Suppressor macrophage treated with lipopolysaccharide for 1 hour (primary cell): ENCODE results near the gene FILIP1.
A peak's percentile ranks its signal among the peaks of the same experiment; 100 is the strongest.
"Not testable (repeated sequence)": the region's sequence is repeated elsewhere in the genome, so short reads cannot be mapped to it uniquely, and the experiment has no call there.

Experiments
- DNase-seq, 3 donors: peaks; one replicate each; pipeline ENCODE4 v3.0.0-alpha.2; 2020 to 2022

The FILIP1 gene

GRCh38 chr6:75445738-75446137, 47.9 kb downstream of the FILIP1 start:
- DNase-seq: no peak

GRCh38 chr6:75444899-75445298, 48.7 kb downstream of the FILIP1 start:
- DNase-seq: no peak

- not testable (repeated sequence) for DNase-seq
These were observed 51.7 kb downstream of the FILIP1 start for GRCh38 chr6:75441883-75442282.

GRCh38 chr6:75441479-75441878, 52.1 kb downstream of the FILIP1 start:
- not testable (repeated sequence) for DNase-seq

- DNase-seq: no peak
These were observed 55.0 kb downstream of the FILIP1 start for GRCh38 chr6:75438442-75439116.

GRCh38 chr6:75438013-75438431, 55.6 kb downstream of the FILIP1 start:
- no peak for DNase-seq

GRCh38 chr6:75437421-75437891, 56.1 kb downstream of the FILIP1 start:
- no peak for DNase-seq

- DNase-seq: no peak
These were observed 56.7 kb downstream of the FILIP1 start for GRCh38 chr6:75436869-75437268.

GRCh38 chr6:75432809-75433208, 60.8 kb downstream of the FILIP1 start:
- not testable (repeated sequence) for DNase-seq

GRCh38 chr6:75431379-75431778, 62.2 kb downstream of the FILIP1 start:
- no peak for DNase-seq

GRCh38 chr6:75430631-75431325, 62.8 kb downstream of the FILIP1 start:
- no peak for DNase-seq

GRCh38 chr6:75429061-75429703, 64.4 kb downstream of the FILIP1 start:
- DNase-seq: no peak

- no peak for DNase-seq
These were observed 65.4 kb downstream of the FILIP1 start for GRCh38 chr6:75428204-75428603.

GRCh38 chr6:75427329-75427728, 66.3 kb downstream of the FILIP1 start:
- DNase-seq: no peak

- DNase-seq: peak in 1 of 3 donors; percentile 1
These were observed 68.7 kb downstream of the FILIP1 start for GRCh38 chr6:75424618-75425548.

- peak in 1 of 3 donors; percentile 8 for DNase-seq
These were observed 70.2 kb downstream of the FILIP1 start for GRCh38 chr6:75423386-75423785.

- peak in 1 of 3 donors; percentile 16 for DNase-seq
These were observed 71.5 kb downstream of the FILIP1 start for GRCh38 chr6:75422024-75422639.

GRCh38 chr6:75421316-75422023, 72.1 kb downstream of the FILIP1 start:
- peak in 1 of 3 donors; percentile 17 for DNase-seq

GRCh38 chr6:75419980-75420379, 73.6 kb downstream of the FILIP1 start:
- DNase-seq: peak in 1 of 3 donors; percentile 11

GRCh38 chr6:75419416-75419815, 74.2 kb downstream of the FILIP1 start:
- peak in 1 of 3 donors; percentile 5 for DNase-seq

GRCh38 chr6:75418233-75418632, 75.4 kb downstream of the FILIP1 start:
- DNase-seq: peak in 1 of 3 donors; percentile 16
